HG03521 (cell line): ENCODE results near the gene FOXP1.

Experiments used
- ATAC-seq: cut with Tn5 transposase; IDR thresholded peaks from one replicate; pipeline ENCODE4 v1.9.1; 2021; ENCODE audit warnings: mild to moderate bottlenecking, moderate library complexity; ENCODE audit not compliant: unreplicated experiment

FOXP1 gene

GRCh38 chr3:71166339-71167240 lies 416.9 kb downstream of the FOXP1 start:
- ATAC-seq, result no peak

GRCh38 chr3:71164881-71165280 lies 418.6 kb downstream of the FOXP1 start:
- ATAC-seq, result no peak

GRCh38 chr3:71163198-71163918 lies 420.2 kb downstream of the FOXP1 start:
- no peak for ATAC-seq

- no peak for ATAC-seq
Observed at GRCh38 chr3:71162221-71162620, 421.3 kb downstream of the FOXP1 start.

GRCh38 chr3:71160785-71161546 lies 422.6 kb downstream of the FOXP1 start:
- no peak for ATAC-seq

GRCh38 chr3:71156062-71156665 lies 427.4 kb downstream of the FOXP1 start:
- ATAC-seq, result no peak

GRCh38 chr3:71154846-71155245 lies 428.7 kb downstream of the FOXP1 start:
- no peak for ATAC-seq

- no peak for ATAC-seq
Observed at GRCh38 chr3:71153713-71154112, 429.8 kb downstream of the FOXP1 start.

GRCh38 chr3:71152892-71153265 lies 430.6 kb downstream of the FOXP1 start:
- no peak for ATAC-seq

GRCh38 chr3:71152039-71152891 lies 431.3 kb downstream of the FOXP1 start:
- ATAC-seq, result no peak

- ATAC-seq, result no peak
Observed at GRCh38 chr3:71149959-71150954, 433.3 kb downstream of the FOXP1 start.

GRCh38 chr3:71148455-71149060 lies 435.0 kb downstream of the FOXP1 start:
- ATAC-seq, result no peak

- ATAC-seq, result no peak
Observed at GRCh38 chr3:71146673-71147072, 436.9 kb downstream of the FOXP1 start.

GRCh38 chr3:71145954-71146353 lies 437.6 kb downstream of the FOXP1 start:
- no peak for ATAC-seq

- no peak for ATAC-seq
Observed at GRCh38 chr3:71144525-71145253, 438.8 kb downstream of the FOXP1 start.

GRCh38 chr3:71143493-71143892 lies 440.0 kb downstream of the FOXP1 start:
- ATAC-seq, result no peak

GRCh38 chr3:71142441-71143161 lies 440.9 kb downstream of the FOXP1 start:
- ATAC-seq, result no peak
